HEK293 (cell line): ENCODE measurements around the gene CAPN15.

Source experiments
- CTCF ChIA-PET: fragments of 350-600 bp; formaldehyde crosslinking; extraction: SDS; loops from one replicate; lab custom pipeline; 2021; ENCODE audit warnings: antibody characterized with exemption; lab: Yijun Ruan, JAX
- POLR2A ChIA-PET: fragments of 300-600 bp; formaldehyde crosslinking; extraction: SDS; loops from one replicate; lab custom pipeline; 2020; ENCODE audit warnings: antibody characterized with exemption, inconsistent platforms; lab: Yijun Ruan, JAX
- H3K27ac ChIP-seq: fragments of 200-500 bp; sonication (Bioruptor generic); 2 replicates; pipeline ENCODE4 v1.5.1; 2014; ENCODE audit warnings: low read depth, low read length, control low read depth, inconsistent platforms; ENCODE audit errors: extremely low read depth
- H3K36me3 ChIP-seq, 2 experiments: fragments of 200-500 bp in 1 of 2; sonication (Bioruptor generic) in 1 of 2; 1 replicate in 1 of 2; 2 replicates in 1 of 2; pipeline ENCODE4 v1.5.1; 2014 to 2017; ENCODE audit warnings: inconsistent platforms in 2 of 2, low read length in 2 of 2; ENCODE audit not compliant: control insufficient read depth in 2 of 2, insufficient read depth in 1 of 2
- H3K4me1 ChIP-seq: fragments of 200-500 bp; sonication (Bioruptor generic); 2 replicates; pipeline ENCODE4 v1.5.1; 2014; ENCODE audit warnings: mild to moderate bottlenecking, low read length, inconsistent platforms; ENCODE audit not compliant: control insufficient read depth, insufficient read depth
- H3K4me3 ChIP-seq: 2 replicates; pipeline ENCODE4 v1.5.1; 2011; ENCODE audit warnings: low read depth, mild to moderate bottlenecking, control low read depth, low read length, moderate library complexity
- H3K9me3 ChIP-seq: fragments of 200-500 bp; sonication (Bioruptor generic); 2 replicates; pipeline ENCODE4 v1.5.1; 2014; ENCODE audit warnings: low read depth, low read length, inconsistent platforms; ENCODE audit not compliant: control insufficient read depth, insufficient read depth
- BCL11B ChIP-seq: fragments of 450-650 bp; formaldehyde crosslinking; IDR thresholded peaks from 2 replicates; pipeline ENCODE4 v1.5.1; 2016; ENCODE audit warnings: low read depth, missing biosample characterization, missing genetic modification characterization
- HIC1 ChIP-seq: fragments of 450-650 bp; formaldehyde crosslinking; IDR thresholded peaks from 2 replicates; pipeline ENCODE4 v1.5.1; 2016; ENCODE audit warnings: missing biosample characterization, missing genetic modification characterization
- KLF1 ChIP-seq: fragments of 450-650 bp; formaldehyde crosslinking; IDR thresholded peaks from 2 replicates; pipeline ENCODE4 v1.5.1; 2016; ENCODE audit warnings: missing biosample characterization, missing genetic modification characterization
- OSR2 ChIP-seq: fragments of 450-650 bp; formaldehyde crosslinking; IDR thresholded peaks from 2 replicates; pipeline ENCODE4 v1.5.1; 2016; ENCODE audit warnings: missing biosample characterization, missing genetic modification characterization
- PATZ1 ChIP-seq: fragments of 450-650 bp; formaldehyde crosslinking; IDR thresholded peaks from 2 replicates; pipeline ENCODE4 v1.5.1; 2016; ENCODE audit warnings: missing biosample characterization, missing genetic modification characterization
- TRIM28 ChIP-seq: IDR thresholded peaks from 2 replicates; pipeline ENCODE4 v1.6.1; 2011; ENCODE audit warnings: low read length, control low read depth, borderline replicate concordance
- TSHZ1 ChIP-seq: fragments of 450-650 bp; formaldehyde crosslinking; IDR thresholded peaks from 2 replicates; pipeline ENCODE4 v1.5.1; 2016; ENCODE audit warnings: missing biosample characterization, missing genetic modification characterization, borderline replicate concordance
- YY2 ChIP-seq: fragments of 450-650 bp; formaldehyde crosslinking; IDR thresholded peaks from 2 replicates; pipeline ENCODE4 v1.5.1; 2016; ENCODE audit warnings: missing biosample characterization, missing genetic modification characterization
- ZEB2 ChIP-seq: fragments of 450-650 bp; formaldehyde crosslinking; IDR thresholded peaks from 2 replicates; pipeline ENCODE4 v1.5.1; 2016; ENCODE audit warnings: missing biosample characterization, missing genetic modification characterization
- ZIC2 ChIP-seq: fragments of 450-650 bp; formaldehyde crosslinking; IDR thresholded peaks from 2 replicates; pipeline ENCODE4 v1.5.1; 2016; ENCODE audit warnings: missing biosample characterization, missing genetic modification characterization
- ZNF175 ChIP-seq: fragments of 450-650 bp; formaldehyde crosslinking; IDR thresholded peaks from 2 replicates; pipeline ENCODE4 v1.5.1; 2016; ENCODE audit warnings: missing biosample characterization, missing genetic modification characterization
- ZNF18 ChIP-seq: fragments of 450-650 bp; formaldehyde crosslinking; IDR thresholded peaks from 2 replicates; pipeline ENCODE4 v1.5.1; 2016; ENCODE audit warnings: missing biosample characterization, missing genetic modification characterization
- ZNF211 ChIP-seq: fragments of 450-650 bp; formaldehyde crosslinking; IDR thresholded peaks from 2 replicates; pipeline ENCODE4 v1.5.1; 2016; ENCODE audit warnings: low read depth, missing biosample characterization, missing genetic modification characterization
- ZNF324 ChIP-seq: fragments of 450-650 bp; formaldehyde crosslinking; IDR thresholded peaks from 2 replicates; pipeline ENCODE4 v1.5.1; 2016; ENCODE audit warnings: missing biosample characterization, missing genetic modification characterization
- ZNF571 ChIP-seq: fragments of 450-650 bp; formaldehyde crosslinking; IDR thresholded peaks from 2 replicates; pipeline ENCODE4 v1.5.0; 2017; ENCODE audit warnings: missing biosample characterization, missing genetic modification characterization
- ZNF639 ChIP-seq: fragments of 450-650 bp; formaldehyde crosslinking; IDR thresholded peaks from 2 replicates; pipeline ENCODE4 v1.5.1; 2016; ENCODE audit warnings: missing biosample characterization, missing genetic modification characterization
- ZNF670 ChIP-seq: fragments of 450-650 bp; formaldehyde crosslinking; IDR thresholded peaks from 2 replicates; pipeline ENCODE4 v1.5.1; 2016; ENCODE audit warnings: missing biosample characterization, missing genetic modification characterization, low read depth
- ZSCAN4 ChIP-seq: fragments of 450-650 bp; formaldehyde crosslinking; IDR thresholded peaks from 2 replicates; pipeline ENCODE4 v1.5.1; 2017; ENCODE audit warnings: missing biosample characterization, missing genetic modification characterization

The CAPN15 gene

GRCh38 chr16:557463-558297 lies 30.2 kb downstream of the CAPN15 start:
- Histone ChIP-seq H3K36me3 (peaks cover 0 to 2% of the 10 kb centered on the region in 2 experiments; a peak in 1 of 3 replicates), H3K4me3 (no peak overlapping the region)
- CTCF ChIA-PET, result no interaction called here
- TF ChIP-seq TRIM28, result no peak
- TF ChIP-seq ZNF639, result no peak
- TF ChIP-seq ZNF571 (tag by site-specific recombination), result no peak
- 0 out of 2 replicates have a peak, but pooled peaks have one; percentile 25 for TF ChIP-seq PATZ1 (tag by site-specific recombination)
- no peak for TF ChIP-seq ZNF211 (tag by site-specific recombination)
- peak; percentile 9; the same call in 1 of the 2 replicates for TF ChIP-seq BCL11B
- no peak for TF ChIP-seq ZSCAN4 (tag by site-specific recombination)
- peak; percentile 80 for TF ChIP-seq ZIC2 (tag by site-specific recombination)
- TF ChIP-seq, all 188 proteins: peak for 3
- H3K9me3 ChIP-seq, result no peaks in the 10 kb centered on the region
- no peaks in the 10 kb centered on the region; the same call in 1 of the 2 replicates for H3K4me1 ChIP-seq
- H3K27ac ChIP-seq, result no peak overlapping the region
- POLR2A ChIA-PET, result interaction anchor here (1.0 kb wide), 1 partner anchor 15 kb away, joined by 3 read pairs; no protein-coding TSS in a partner anchor

- H3K9me3 ChIP-seq, result no peaks in the 10 kb centered on the region
- H3K4me3 ChIP-seq, result no peak overlapping the region
- ChIA-PET CTCF (no interaction called here), POLR2A (interaction anchor here (0.6 to 1.0 kb wide), 2 partner anchors 16 to 37 kb away, joined by 3 read pairs; no protein-coding TSS in a partner anchor)
- H3K27ac ChIP-seq, result no peak overlapping the region
- H3K4me1 ChIP-seq, result no peaks in the 10 kb centered on the region; the same call in 1 of the 2 replicates
- TF ChIP-seq HIC1 (0 out of 2 replicates have a peak, but pooled peaks have one; percentile 38), ZNF175 (tag by site-specific recombination) (no peak), KLF1 (tag by site-specific recombination) (peak; percentile 26; the same call in 1 of the 2 replicates), TSHZ1 (tag by site-specific recombination) (no peak), ZNF18 (tag by site-specific recombination) (no peak), ZNF670 (tag by site-specific recombination) (no peak), ZIC2 (tag by site-specific recombination) (0 out of 2 replicates have a peak, but pooled peaks have one; percentile 8), ZEB2 (tag by site-specific recombination) (no peak), OSR2 (tag by site-specific recombination) (no peak), ZNF324 (no peak), YY2 (tag by site-specific recombination) (no peak)
- H3K36me3 ChIP-seq, result no peaks in the 10 kb centered on the region
These were observed 30.9 kb downstream of the CAPN15 start for GRCh38 chr16:558298-559020.
